Lower leg skin (tissue), 4 donors: ENCODE data around the gene CFDP1. TPM values are rescaled to one million over a fixed set of nuclear protein-coding genes. Genes with fewer than 3 reads are reported as not detected.

Experiments used
- DNase-seq, 2 donors: peaks; one replicate each; pipeline ENCODE4 v3.0.0-alpha.2; 2019; ENCODE audit warnings: low spot score in 2 of 2
- H3K4me3 ChIP-seq: fragments of 200-600 bp; sonication (generic); 2 replicates; pipeline ENCODE4 v1.5.1; 2017; ENCODE audit warnings: mild to moderate bottlenecking, low read depth; ENCODE audit not compliant: poor library complexity, severe bottlenecking
- POLR2A ChIP-seq, 2 donors: fragments of 450-650 bp; IDR thresholded peaks; one replicate each; pipeline ENCODE4 v1.6.1; 2016 to 2017; ENCODE audit warnings: antibody characterized with exemption in 2 of 2, mild to moderate bottlenecking in 1 of 2, moderate library complexity in 1 of 2
- WGBS, 2 donors: methylation state at CpG; one replicate each; pipeline ENCODE4 v1.1.5; 2018; 5-methylcytosine and 5-hydroxymethylcytosine counted together
- intact Hi-C: fragments of 100-400 bp; cut with DNase I; formaldehyde crosslinking; loops from one replicate; pipeline ENCODE4 v1.15.0; 2023; ENCODE audit warnings: low total_unique reads
- total RNA-seq, 4 donors: library from RNA; depleted of rRNA; stranded (reverse); fragments of >200 nt; gene quantifications; one replicate each; pipeline ENCODE4 v1.1.0, GENCODE V29; 2016
- TF ChIP-seq, protein P1 (sequence below), 3 donors: fragments of 450-650 bp; IDR thresholded peaks; one replicate each; pipeline ENCODE4 v1.5.1; 2016; ENCODE audit warnings: antibody characterized with exemption in 3 of 3, mild to moderate bottlenecking in 3 of 3, moderate library complexity in 2 of 3

The CFDP1 gene
- total RNA-seq, 4 donors from 2014 or later: 43.1 to 52.3 (median 49.5) TPM

- no peak for TF ChIP-seq POLR2A (IDR thresholded peaks at IDR 0.05)
- TF ChIP-seq, protein P1, sequence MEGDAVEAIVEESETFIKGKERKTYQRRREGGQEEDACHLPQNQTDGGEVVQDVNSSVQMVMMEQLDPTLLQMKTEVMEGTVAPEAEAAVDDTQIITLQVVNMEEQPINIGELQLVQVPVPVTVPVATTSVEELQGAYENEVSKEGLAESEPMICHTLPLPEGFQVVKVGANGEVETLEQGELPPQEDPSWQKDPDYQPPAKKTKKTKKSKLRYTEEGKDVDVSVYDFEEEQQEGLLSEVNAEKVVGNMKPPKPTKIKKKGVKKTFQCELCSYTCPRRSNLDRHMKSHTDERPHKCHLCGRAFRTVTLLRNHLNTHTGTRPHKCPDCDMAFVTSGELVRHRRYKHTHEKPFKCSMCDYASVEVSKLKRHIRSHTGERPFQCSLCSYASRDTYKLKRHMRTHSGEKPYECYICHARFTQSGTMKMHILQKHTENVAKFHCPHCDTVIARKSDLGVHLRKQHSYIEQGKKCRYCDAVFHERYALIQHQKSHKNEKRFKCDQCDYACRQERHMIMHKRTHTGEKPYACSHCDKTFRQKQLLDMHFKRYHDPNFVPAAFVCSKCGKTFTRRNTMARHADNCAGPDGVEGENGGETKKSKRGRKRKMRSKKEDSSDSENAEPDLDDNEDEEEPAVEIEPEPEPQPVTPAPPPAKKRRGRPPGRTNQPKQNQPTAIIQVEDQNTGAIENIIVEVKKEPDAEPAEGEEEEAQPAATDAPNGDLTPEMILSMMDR (IDR thresholded peaks at IDR 0.05): no peak
- H3K4me3 ChIP-seq: no peak overlapping the region
- no peak for DNase-seq
- WGBS, 2 donors: 55 to 60% methylated on average over 13 to 15 of the region's 17 CpGs
- intact Hi-C loops: no loop called here
Observed at GRCh38 chr16:75248536-75249380, 184.5 kb downstream of the CFDP1 start.

DNA sequence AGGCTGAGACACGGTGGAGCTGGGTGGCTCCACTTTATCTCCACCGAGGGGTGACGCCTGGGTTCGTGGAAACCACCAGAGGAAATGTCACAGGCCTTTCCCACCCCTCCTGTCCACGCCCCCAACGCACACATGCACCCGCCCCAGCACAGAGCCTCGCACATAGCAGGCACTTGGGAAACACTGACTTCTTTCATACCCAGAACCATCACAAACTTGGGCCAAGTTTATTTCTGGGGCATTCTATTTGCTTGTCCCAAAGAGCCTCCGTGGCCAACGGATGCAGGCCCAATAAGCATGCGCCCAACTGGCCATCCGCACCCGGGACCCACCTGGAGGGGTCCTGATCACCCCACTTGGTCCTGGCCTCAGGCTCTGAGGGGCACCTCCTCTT lies 185.2 kb downstream of the CFDP1 start:
- no peak overlapping the region for H3K4me3 ChIP-seq
- WGBS, 2 donors: 56 to 59% methylated on average over 13 of the region's 13 CpGs
- DNase-seq: no peak
- intact Hi-C loops: no loop called here
- no peak for TF ChIP-seq POLR2A (IDR thresholded peaks at IDR 0.05)
- TF ChIP-seq, protein P1 (IDR thresholded peaks at IDR 0.05): no peak

GRCh38 chr16:75247249-75247648 lies 186.1 kb downstream of the CFDP1 start:
- TF ChIP-seq, protein P1 (IDR thresholded peaks at IDR 0.05): no peak
- TF ChIP-seq POLR2A (IDR thresholded peaks at IDR 0.05): no peak
- no peak overlapping the region for H3K4me3 ChIP-seq
- intact Hi-C loops: no loop called here
- 81% methylated on average over 13 of the region's 13 CpGs for WGBS, 2 donors
- no peak for DNase-seq

DNA sequence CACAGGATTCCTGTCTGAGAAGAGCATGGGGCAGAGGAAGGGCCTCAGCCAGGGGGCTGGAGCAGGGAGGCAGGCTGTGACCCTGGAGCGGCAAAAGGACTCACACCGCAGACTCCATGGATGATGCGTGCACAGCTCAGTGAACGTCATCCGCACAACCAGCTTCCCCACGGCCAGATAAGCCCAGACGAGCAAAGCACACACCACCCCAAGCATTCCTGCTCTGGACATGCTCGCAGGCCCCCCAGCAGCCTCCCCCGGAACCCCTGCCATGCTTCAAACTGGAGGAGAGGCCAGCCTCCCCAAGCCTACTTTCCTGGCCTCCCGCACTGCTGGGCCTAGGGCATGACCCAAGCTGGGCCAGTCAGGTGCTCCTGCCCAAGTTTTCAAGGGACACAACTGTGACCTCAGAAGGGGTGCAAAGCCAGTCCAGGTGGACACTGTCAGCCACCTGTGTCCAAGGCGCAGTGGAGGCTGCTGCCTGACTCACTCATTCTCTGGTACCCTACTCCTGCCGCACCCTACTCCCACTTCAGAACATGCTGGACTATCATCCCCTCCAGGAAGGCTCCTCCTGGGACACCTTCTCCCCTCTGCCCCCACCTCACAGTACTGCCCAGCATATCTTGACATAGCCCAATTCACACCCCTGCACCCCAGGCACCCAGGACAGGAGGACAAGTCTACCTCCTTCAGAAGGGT lies 186.6 kb downstream of the CFDP1 start:
- 89 to 94% methylated on average over 10 to 12 of the region's 12 CpGs for WGBS, 2 donors

GRCh38 chr16:75244844-75245758 lies 188.2 kb downstream of the CFDP1 start:
- DNase-seq: peak in 1 of 2 donors; percentile 58
- TF ChIP-seq, protein P1 (IDR thresholded peaks at IDR 0.05): no peak
- no peak for TF ChIP-seq POLR2A (IDR thresholded peaks at IDR 0.05)
- no peak overlapping the region for H3K4me3 ChIP-seq
- intact Hi-C loops: no loop called here
- 34 to 35% methylated on average over 20 to 25 of the region's 25 CpGs for WGBS, 2 donors

More for the DNA sequence above, 186.6 kb downstream of the CFDP1 start:
- intact Hi-C loops: no loop called here
- TF ChIP-seq, protein P1 (IDR thresholded peaks at IDR 0.05): no peak
- no peak for TF ChIP-seq POLR2A (IDR thresholded peaks at IDR 0.05)
- H3K4me3 ChIP-seq: no peak overlapping the region
- DNase-seq: no peak
